Measurements from ENCODE around the gene WHRN.

WHRN gene

GRCh38 chr9:114491430-114492003 lies 13.8 kb downstream of the WHRN start:
- no peak for DNase-seq

DNA sequence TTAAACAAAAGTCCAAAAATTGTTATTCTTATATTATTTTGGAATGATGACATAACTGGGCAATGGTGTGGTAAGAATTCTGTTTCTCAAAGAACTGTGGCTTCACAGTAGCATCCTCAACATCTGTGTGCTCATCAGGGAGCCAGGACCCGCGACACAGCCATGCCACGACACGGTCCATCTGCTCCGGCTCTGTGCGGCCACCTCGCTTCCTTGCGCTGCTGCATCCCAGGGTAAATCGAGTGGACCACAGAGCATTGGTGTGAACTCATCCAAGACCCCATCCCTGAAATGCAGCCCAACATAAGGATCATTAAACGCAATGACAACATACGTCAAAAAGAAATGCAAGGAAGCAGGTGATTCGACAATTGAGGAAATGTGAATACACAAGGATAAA lies 15.3 kb downstream of the WHRN start:
- no peak for DNase-seq

DNA sequence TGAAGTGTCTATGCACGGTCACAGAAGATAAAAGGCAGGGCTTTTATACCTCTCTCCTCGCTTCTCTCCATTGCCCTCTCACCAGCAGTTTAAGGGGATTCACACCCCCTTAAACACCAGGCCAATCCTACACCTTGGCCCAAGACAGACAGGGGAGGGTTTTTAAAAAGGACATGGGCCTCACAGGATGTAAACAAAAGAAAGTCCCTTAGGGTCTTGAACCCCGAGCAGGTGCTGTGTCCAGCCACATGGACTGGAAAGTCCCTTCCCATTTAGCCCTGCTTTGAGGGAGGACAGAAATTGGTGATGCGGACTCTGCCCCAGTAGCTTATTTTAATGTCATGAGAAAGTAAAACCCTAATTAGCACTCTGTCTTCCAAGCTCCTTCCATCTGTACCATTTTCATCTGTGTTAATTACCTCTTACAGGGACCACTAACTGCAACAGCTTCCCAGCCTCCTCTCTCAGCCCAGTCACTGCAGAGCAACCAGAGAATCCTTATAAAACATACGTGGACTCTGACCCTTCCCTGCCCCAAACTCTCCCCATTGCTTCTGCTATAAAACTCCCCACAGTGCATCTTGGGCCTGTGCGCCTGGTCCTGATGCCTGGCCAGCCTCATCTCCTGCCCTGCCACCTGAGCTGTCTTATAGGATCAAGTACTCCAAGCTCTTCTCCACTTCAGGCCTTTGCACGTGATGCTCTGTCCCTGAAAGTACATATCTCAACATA lies 16.7 kb downstream of the WHRN start:
- DNase-seq, result no peak

DNA sequence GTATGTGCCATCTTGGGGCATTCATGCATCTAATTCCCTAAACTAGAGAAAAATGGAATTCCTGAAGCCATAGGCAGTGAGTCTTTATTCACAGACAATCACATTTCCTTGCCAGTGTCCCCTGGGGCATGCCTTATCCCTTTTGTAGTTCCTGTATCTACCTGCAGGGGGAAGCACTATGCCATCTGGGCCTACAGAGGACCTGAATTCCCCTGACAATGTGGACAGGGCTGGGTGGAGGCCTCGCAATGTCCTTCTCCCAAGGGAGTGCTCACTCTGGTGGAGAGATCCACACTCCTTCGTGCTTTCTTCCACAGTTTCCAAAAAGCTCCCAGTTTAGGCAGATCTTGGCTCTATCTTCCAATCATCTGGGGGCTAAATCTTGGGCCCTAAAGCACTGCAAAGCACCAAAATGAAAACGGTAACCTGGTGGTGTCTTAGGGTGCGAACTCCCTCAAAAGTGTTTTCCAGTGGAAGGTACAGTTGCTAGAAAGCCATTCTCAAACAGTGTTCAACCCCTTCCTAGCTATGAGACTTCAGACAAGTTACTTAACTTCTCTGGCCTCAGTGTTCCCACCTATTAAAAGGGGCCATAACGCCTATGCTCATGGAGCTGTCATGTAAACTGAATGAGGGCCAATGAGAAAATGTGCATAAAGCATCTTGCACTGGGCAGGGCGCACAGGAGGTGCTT lies 17.5 kb downstream of the WHRN start:
- peak; percentile 88 for DNase-seq

- no peak for DNase-seq
Measured at GRCh38 chr9:114486205-114486963, 18.9 kb downstream of the WHRN start.

DNA sequence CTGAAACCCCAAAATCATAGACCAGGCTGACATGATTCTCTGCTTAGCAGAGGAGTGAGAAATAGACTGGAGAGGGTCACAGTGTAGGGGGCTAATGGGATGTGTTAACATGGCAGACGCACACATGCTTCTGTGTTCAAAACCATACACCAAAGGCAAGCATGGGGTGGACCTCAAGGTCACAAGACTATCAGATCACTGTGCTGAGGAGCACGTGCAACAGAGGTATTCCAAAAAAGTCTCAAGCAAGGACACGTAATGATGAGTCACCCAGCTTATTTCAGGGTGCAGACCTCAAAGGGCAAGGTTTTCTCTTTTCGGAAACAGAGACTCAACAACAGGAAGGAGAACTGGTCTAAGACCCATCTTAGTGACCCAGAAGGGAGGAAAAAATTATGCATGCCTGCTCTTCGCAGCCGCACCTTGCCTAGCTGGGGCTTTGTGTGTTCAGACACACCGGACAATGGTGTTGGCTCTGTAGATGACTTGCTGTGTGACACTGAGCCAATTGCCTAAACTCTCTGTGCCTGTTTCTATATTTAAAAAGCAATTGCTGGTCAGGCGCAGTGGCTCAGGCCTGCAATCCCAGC lies 20.3 kb downstream of the WHRN start:
- peak; percentile 81 for DNase-seq

GRCh38 chr9:114484215-114484853 lies 20.9 kb downstream of the WHRN start:
- no peak for DNase-seq

DNA sequence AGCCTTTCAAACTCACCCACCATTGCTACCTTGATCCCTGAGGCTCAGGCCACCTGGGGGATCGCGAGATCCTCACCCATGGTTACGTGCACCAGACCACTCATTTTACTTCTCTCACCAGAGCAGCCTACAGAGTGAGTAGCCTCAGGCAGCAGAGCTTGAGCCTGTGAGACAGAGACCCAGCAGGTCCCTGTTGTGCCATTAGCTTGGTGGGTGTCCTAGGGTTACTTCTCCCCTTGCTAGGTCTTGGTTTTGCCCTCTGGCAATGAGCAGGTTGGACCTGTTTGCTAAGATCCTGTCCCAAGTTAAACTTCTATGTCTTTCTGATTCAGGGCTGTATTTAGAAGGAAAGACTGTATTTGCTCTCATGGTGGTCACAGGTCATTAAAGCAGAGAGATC lies 21.8 kb downstream of the WHRN start:
- DNase-seq, result no peak

GRCh38 chr9:114482593-114482992 lies 22.7 kb downstream of the WHRN start:
- no peak for DNase-seq

- no peak for DNase-seq
Measured at GRCh38 chr9:114481789-114482188, 23.5 kb downstream of the WHRN start.

GRCh38 chr9:114480746-114481435 lies 24.4 kb downstream of the WHRN start:
- DNase-seq, result peak; percentile 66

GRCh38 chr9:114478871-114479270 lies 26.4 kb downstream of the WHRN start:
- no peak for DNase-seq

DNA sequence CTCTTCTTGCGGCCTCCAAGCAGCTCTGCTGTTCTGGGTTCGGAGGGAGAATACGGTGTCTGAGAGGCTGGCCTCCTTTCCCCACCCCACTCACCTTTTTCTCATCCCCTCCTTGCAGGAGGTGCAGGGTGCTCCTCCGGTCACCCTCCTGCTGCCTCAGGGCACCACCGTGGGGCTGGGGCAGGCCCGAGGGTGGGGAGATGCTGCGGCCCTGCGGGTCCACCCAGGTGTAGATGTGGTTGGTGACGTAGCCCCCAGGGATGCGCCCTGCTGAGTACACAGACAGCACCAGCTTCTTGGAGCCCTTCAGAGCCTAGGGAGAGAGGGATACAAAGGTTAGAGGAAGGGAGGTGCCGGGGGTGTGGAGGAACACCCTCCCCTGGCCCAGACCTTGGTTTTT lies 26.8 kb downstream of the WHRN start:
- DNase-seq, result no peak

- DNase-seq, result no peak
Measured at GRCh38 chr9:114477642-114478041, 27.6 kb downstream of the WHRN start.

DNA sequence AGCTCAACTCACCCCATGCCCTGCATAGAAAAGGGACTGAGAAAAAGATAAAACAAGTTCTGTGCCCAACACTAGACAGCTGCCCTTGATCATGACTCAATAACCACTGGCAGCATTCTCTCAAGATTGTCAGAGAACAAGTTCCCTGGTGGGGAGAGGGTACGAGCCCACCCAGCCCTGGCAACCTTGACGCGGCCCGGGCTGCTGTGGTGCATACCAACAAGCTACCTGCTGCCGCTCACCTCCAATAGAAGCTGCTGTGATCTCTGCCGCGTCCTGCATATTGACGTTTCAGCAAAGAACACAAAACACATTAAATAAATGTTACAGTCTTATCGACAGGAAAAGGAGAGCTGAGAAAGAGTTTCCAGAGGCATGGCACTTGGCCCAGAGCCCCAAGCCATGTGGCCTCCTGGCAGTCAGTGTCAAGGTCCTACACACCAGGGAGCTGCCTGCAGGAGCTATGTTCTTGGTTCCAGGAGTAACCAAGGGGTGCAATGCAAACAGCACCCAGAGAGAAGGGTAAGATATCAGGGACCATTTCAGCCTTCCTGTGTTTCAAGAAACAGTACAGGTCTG lies 28.3 kb downstream of the WHRN start:
- no peak for DNase-seq

DNA sequence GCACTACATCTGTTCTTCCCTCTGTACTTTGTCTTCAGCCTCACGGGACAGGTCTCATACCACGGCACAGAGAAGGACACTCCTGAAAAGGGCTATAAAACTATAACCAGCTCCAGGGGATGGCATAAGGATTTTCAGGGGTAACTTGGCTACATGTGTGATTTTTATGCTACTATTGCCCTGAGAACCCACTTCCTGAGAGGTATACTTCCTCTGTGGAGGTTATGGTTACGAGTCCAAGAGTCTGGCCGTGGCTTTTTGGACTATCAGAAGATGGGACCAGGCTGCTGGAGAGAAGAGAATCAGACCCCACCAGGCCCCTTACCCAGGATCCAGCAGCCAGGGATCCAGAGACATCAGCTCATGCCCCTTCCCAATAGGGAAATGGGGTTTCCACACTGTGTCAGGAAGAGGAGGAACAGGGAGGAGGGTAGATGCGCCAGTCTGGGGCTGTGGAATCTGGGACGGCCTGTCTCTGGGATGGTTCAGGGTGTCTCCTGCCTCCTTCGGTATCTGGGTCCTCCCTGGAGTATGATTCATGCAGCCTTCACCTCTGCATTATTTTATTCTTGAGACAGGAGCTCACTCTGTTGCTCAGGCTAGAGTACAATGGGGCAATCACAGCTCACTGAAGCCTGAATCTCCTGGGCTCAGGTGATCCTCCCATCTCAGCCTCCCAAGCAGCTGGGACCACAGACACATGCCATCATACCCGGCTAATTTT lies 29.7 kb downstream of the WHRN start:
- no peak for DNase-seq

- DNase-seq, result no peak
Measured at GRCh38 chr9:114474425-114474824, 30.8 kb downstream of the WHRN start.

DNA sequence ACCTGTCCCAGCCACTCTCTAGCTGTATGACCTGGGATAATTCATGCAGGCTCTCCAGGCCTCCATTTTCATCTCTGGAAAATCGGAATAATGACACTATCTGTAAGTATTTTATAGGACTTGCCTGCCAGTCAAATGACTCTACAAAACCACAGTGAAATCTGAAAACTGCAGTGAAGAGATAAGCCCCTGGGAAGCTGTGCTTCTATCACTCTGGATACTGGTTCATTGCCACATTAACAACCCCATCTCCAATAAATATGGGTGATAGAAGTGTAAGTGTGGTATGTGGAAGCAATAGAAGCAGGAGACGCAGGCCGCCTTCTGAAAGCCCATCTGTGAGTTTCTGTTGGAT lies 31.8 kb downstream of the WHRN start:
- no peak for DNase-seq

DNA sequence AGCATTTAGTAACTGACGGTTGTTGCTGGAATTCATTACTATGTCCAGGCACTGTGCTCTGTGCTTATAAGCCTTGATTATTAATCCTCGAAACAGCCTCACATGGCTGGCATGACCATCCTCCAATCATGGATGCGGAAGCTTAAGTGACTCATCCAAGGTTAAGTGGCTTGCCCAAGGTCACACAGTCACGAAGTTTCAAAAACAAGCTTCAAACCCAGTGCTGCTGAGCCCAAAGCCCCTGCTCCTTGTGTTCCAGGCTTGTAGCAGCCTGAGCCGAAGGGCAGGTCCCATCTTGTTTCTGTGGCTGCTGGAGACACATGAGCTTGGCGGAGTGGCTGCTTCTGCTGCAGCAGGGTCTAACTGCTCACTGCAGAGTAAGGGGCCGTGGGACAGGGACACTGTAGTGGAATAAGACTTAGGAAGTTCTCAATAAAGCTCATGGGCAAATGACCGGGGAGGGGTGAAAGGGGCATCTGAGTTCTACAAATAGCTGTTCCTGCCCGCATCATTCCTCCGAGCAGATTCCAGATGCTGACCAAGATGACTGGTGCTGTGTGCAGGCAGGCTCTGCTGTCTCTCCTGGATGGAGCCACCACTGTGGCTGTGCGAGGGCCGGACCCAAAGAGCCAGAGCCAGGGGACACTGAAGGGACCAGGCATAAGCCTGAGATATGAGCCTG lies 32.4 kb downstream of the WHRN start:
- DNase-seq, result no peak

DNA sequence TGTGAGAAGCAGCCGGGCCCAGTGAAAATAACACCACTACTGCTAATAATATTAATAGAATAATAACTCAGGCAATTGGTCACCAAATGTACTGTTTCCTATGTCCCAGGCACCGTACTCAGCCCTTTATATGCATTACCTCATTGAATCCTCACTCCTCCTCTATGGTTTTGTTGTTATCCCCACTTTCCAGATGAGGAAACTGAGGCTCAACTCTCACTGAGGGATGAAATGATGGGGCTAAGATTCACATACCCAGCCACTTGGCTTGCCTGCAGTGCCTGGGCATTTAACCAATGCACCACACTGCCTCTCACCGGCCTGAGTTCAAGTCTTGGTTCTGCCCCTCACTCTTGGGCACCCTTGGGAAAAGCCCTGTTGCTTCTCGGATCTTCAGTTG lies 34.1 kb downstream of the WHRN start:
- DNase-seq, result no peak
